Right atrium auricular region (tissue), 2 donors: ENCODE data around the gene MAGEF1. TPM values are rescaled to one million over a fixed set of nuclear protein-coding genes. Genes with fewer than 3 reads are reported as not detected.

ENCODE experiments used
- DNase-seq: peaks from one replicate; pipeline ENCODE4 v3.0.0-alpha.2; 2019; ENCODE audit warnings: low spot score
- H3K27ac ChIP-seq, 2 donors: fragments of 200-600 bp; sonication (generic); 1 replicate in 1 of 2; 2 replicates in 1 of 2; pipeline ENCODE4 v1.5.1; 2016 to 2019
- H3K27me3 ChIP-seq, 2 donors: fragments of 200-600 bp; sonication (generic); one replicate each; pipeline versions ENCODE4 v1.5.1 to v1.6.0; 2017 to 2019
- H3K36me3 ChIP-seq: fragments of 200-600 bp; sonication (generic); one replicate; pipeline ENCODE4 v1.5.1; 2016
- H3K4me1 ChIP-seq, 2 donors: fragments of 200-600 bp; sonication (generic); one replicate each; pipeline versions ENCODE4 v1.5.1 to v1.6.0; 2017 to 2019
- H3K4me3 ChIP-seq, 2 donors: fragments of 200-600 bp; sonication (generic); 1 replicate in 1 of 2; 2 replicates in 1 of 2; pipeline ENCODE4 v1.5.1; 2017 to 2019; ENCODE audit warnings: mild to moderate bottlenecking in 1 of 2, moderate library complexity in 1 of 2
- H3K9me3 ChIP-seq, 2 donors: fragments of 200-600 bp; sonication (generic); one replicate each; pipeline ENCODE4 v1.5.1; 2019
- CTCF ChIP-seq, 2 donors: fragments of 200-600 bp; sonication (generic); IDR thresholded peaks; one replicate each; pipeline ENCODE4 v1.5.1; 2019; ENCODE audit warnings: antibody characterized with exemption in 2 of 2
- total RNA-seq, 2 donors: library from RNA; depleted of rRNA; stranded (reverse); fragments of >200 nt; gene quantifications; one replicate each; pipeline ENCODE4 v1.1.0, GENCODE V29; 2016

The MAGEF1 gene
- total RNA-seq, 2 donors from 2014 or later: 26.9 to 32.2 TPM

GRCh38 chr3:184700759-184701158, 11.1 kb downstream of the MAGEF1 start:
- Histone ChIP-seq H3K4me1 (no peaks in the 10 kb centered on the region), H3K9me3 (no peaks in the 10 kb centered on the region), H3K27ac (no peak overlapping the region), H3K36me3 (no peaks in the 10 kb centered on the region), H3K4me3 (no peak overlapping the region), H3K27me3 (no peaks in the 10 kb centered on the region)
- no peak for DNase-seq
- TF ChIP-seq CTCF (IDR thresholded peaks at IDR 0.05): no peak

- Histone ChIP-seq H3K4me3 (no peak overlapping the region), H3K27ac (no peak overlapping the region), H3K4me1 (no peaks in the 10 kb centered on the region), H3K27me3 (no peaks in the 10 kb centered on the region), H3K36me3 (no peaks in the 10 kb centered on the region), H3K9me3 (no peaks in the 10 kb centered on the region)
- no peak for DNase-seq
- no peak for TF ChIP-seq CTCF (IDR thresholded peaks at IDR 0.05)
Measured at GRCh38 chr3:184697845-184698244, 14.0 kb downstream of the MAGEF1 start.

- no peak overlapping the region for H3K27ac ChIP-seq
- no peaks in the 10 kb centered on the region for H3K9me3 ChIP-seq
- no peak overlapping the region for H3K4me3 ChIP-seq
- peaks cover 0 to 4% of the 10 kb centered on the region in 2 donors for H3K4me1 ChIP-seq
- H3K36me3 ChIP-seq: no peaks in the 10 kb centered on the region
- no peak for TF ChIP-seq CTCF (IDR thresholded peaks at IDR 0.05)
- DNase-seq: no peak
- H3K27me3 ChIP-seq: no peaks in the 10 kb centered on the region
Measured at GRCh38 chr3:184696697-184697096, 15.2 kb downstream of the MAGEF1 start.

GRCh38 chr3:184694716-184695115, 17.1 kb downstream of the MAGEF1 start:
- DNase-seq: no peak
- no peak overlapping the region for H3K4me3 ChIP-seq
- no peak overlapping the region for H3K27ac ChIP-seq
- H3K27me3 ChIP-seq: no peaks in the 10 kb centered on the region
- H3K36me3 ChIP-seq: no peaks in the 10 kb centered on the region
- TF ChIP-seq CTCF (IDR thresholded peaks at IDR 0.05): no peak
- no peaks in the 10 kb centered on the region for H3K9me3 ChIP-seq
- H3K4me1 ChIP-seq: peaks cover 0 to 11% of the 10 kb centered on the region in 2 donors

- Histone ChIP-seq H3K36me3 (no peaks in the 10 kb centered on the region), H3K27me3 (no peaks in the 10 kb centered on the region), H3K4me1 (peaks cover 0 to 11% of the 10 kb centered on the region in 2 donors), H3K27ac (no peak overlapping the region), H3K9me3 (no peaks in the 10 kb centered on the region), H3K4me3 (no peak overlapping the region)
- TF ChIP-seq CTCF (IDR thresholded peaks at IDR 0.05): no peak
- no peak for DNase-seq
Measured at GRCh38 chr3:184694133-184694665, 17.7 kb downstream of the MAGEF1 start.
